HepG2 (cell line): ENCODE data around the gene ALG8. TPM values are rescaled to one million over a fixed set of nuclear protein-coding genes. Genes with fewer than 3 reads are reported as not detected.
A peak's percentile ranks its signal among the peaks of the same experiment; 100 is the strongest.

Experiments used
- ARNT ChIP-seq: fragments of 450-650 bp; IDR thresholded peaks from 2 replicates; pipeline ENCODE4 v1.6.1; 2017
- ARNTL ChIP-seq: sonication (generic); formaldehyde crosslinking; IDR thresholded peaks from 2 replicates; pipeline ENCODE4 v1.4.0; 2020; ENCODE audit warnings: mild to moderate bottlenecking, missing genetic modification reagents
- FOXK2 ChIP-seq: fragments of 450-650 bp; IDR thresholded peaks from 2 replicates; pipeline ENCODE4 v1.6.1; 2016
- HMGXB3 ChIP-seq: sonication (generic); formaldehyde crosslinking; IDR thresholded peaks from 2 replicates; pipeline ENCODE4 v1.4.0; 2020; ENCODE audit warnings: missing genetic modification reagents, borderline replicate concordance
- HOXD1 ChIP-seq: sonication (generic); formaldehyde crosslinking; IDR thresholded peaks from 2 replicates; pipeline ENCODE4 v1.5.0; 2020; ENCODE audit warnings: missing genetic modification reagents
- MED8 ChIP-seq: sonication (generic); formaldehyde crosslinking; IDR thresholded peaks from 2 replicates; pipeline ENCODE4 v1.8.1; 2023; ENCODE audit warnings: mild to moderate bottlenecking, missing genetic modification reagents; ENCODE audit not compliant: insufficient replicate concordance
- PHF21A ChIP-seq: sonication (generic); formaldehyde crosslinking; IDR thresholded peaks from 2 replicates; pipeline ENCODE4 v1.5.0; 2020; ENCODE audit warnings: mild to moderate bottlenecking, missing genetic modification reagents
- SIN3A ChIP-seq: IDR thresholded peaks from 2 replicates; pipeline ENCODE4 v1.6.1; 2011; ENCODE audit warnings: low read depth, mild to moderate bottlenecking, control low read depth, low read length, borderline replicate concordance
- SPEN ChIP-seq: sonication (generic); formaldehyde crosslinking; IDR thresholded peaks from 2 replicates; pipeline ENCODE4 v1.5.1; 2020; ENCODE audit warnings: low read depth, mild to moderate bottlenecking, missing genetic modification reagents
- TCF7L2 ChIP-seq: IDR thresholded peaks from 2 replicates; pipeline ENCODE4 v1.6.1; 2011; ENCODE audit warnings: mild to moderate bottlenecking, low read depth, low read length, moderate library complexity
- TSC22D2 ChIP-seq: sonication (generic); formaldehyde crosslinking; IDR thresholded peaks from 2 replicates; pipeline ENCODE4 v1.5.1; 2020; ENCODE audit warnings: missing genetic modification reagents, mild to moderate bottlenecking, borderline replicate concordance
- ZMAT3 ChIP-seq: sonication (generic); formaldehyde crosslinking; conservative IDR thresholded peaks from 2 replicates; pipeline ENCODE4 v1.7.0; 2021; ENCODE audit warnings: missing genetic modification reagents
- polyA plus RNA-seq, 8 experiments: library from polyadenylated mRNA; depleted of rRNA in 3 of 8; stranded (reverse) in 7 of 8; unstranded in 1 of 8; fragments of >200 nt; fragmentation: Illumina TruSeq in 4 of 8; extraction: Trizol in 4 of 8; gene quantifications; 2 replicates each; pipeline versions ENCODE4 v1.2.1 to v1.2.3, GENCODE V29; 2011 to 2016; ENCODE audit warnings: low read depth in 4 of 8, missing spikeins in 1 of 8, mixed read lengths in 1 of 8; ENCODE audit not compliant: insufficient read depth in 1 of 8
- total RNA-seq, 5 experiments: library from RNA; depleted of rRNA; stranded (reverse); fragments of >200 nt; fragmentation: Illumina TruSeq; extraction: Trizol; gene quantifications; 2 replicates each; pipeline ENCODE4 v1.2.3, GENCODE V29; 2016; ENCODE audit warnings: low read depth in 1 of 5
- TF ChIP-seq, protein P1 (sequence below): sonication (generic); formaldehyde crosslinking; IDR thresholded peaks from one replicate; pipeline ENCODE4 v1.5.1; 2020; ENCODE audit warnings: mild to moderate bottlenecking, missing genetic modification reagents; ENCODE audit errors: not compliant biosample characterization

The ALG8 gene
- total and polyA plus RNA-seq, 2 of the 13 experiments (the other 11 are each of a cell fraction or from before 2014, with no cell fraction given), result 75.8 to 88.0 TPM

- TF ChIP-seq FOXK2, result no peak
- peak; percentile 59; the same call in 1 of the 2 replicates for TF ChIP-seq ZMAT3 (CRISPR knock-in tag)
- no peak for TF ChIP-seq MED8 (CRISPR knock-in tag)
- peak; percentile 73 for TF ChIP-seq HMGXB3 (CRISPR knock-in tag)
- peak; percentile 7; the same call in 1 of the 2 replicates for TF ChIP-seq SIN3A
- peak; percentile 52 for TF ChIP-seq SPEN (CRISPR knock-in tag)
- TF ChIP-seq HOXD1, result 0 out of 2 replicates have a peak, but pooled peaks have one; percentile 33
- no peak for TF ChIP-seq TSC22D2 (CRISPR knock-in tag)
- no peak for TF ChIP-seq ARNT
- 0 out of 2 replicates have a peak, but pooled peaks have one; percentile 10 for TF ChIP-seq PHF21A
- TF ChIP-seq TCF7L2, result no peak
- TF ChIP-seq, protein P1, sequence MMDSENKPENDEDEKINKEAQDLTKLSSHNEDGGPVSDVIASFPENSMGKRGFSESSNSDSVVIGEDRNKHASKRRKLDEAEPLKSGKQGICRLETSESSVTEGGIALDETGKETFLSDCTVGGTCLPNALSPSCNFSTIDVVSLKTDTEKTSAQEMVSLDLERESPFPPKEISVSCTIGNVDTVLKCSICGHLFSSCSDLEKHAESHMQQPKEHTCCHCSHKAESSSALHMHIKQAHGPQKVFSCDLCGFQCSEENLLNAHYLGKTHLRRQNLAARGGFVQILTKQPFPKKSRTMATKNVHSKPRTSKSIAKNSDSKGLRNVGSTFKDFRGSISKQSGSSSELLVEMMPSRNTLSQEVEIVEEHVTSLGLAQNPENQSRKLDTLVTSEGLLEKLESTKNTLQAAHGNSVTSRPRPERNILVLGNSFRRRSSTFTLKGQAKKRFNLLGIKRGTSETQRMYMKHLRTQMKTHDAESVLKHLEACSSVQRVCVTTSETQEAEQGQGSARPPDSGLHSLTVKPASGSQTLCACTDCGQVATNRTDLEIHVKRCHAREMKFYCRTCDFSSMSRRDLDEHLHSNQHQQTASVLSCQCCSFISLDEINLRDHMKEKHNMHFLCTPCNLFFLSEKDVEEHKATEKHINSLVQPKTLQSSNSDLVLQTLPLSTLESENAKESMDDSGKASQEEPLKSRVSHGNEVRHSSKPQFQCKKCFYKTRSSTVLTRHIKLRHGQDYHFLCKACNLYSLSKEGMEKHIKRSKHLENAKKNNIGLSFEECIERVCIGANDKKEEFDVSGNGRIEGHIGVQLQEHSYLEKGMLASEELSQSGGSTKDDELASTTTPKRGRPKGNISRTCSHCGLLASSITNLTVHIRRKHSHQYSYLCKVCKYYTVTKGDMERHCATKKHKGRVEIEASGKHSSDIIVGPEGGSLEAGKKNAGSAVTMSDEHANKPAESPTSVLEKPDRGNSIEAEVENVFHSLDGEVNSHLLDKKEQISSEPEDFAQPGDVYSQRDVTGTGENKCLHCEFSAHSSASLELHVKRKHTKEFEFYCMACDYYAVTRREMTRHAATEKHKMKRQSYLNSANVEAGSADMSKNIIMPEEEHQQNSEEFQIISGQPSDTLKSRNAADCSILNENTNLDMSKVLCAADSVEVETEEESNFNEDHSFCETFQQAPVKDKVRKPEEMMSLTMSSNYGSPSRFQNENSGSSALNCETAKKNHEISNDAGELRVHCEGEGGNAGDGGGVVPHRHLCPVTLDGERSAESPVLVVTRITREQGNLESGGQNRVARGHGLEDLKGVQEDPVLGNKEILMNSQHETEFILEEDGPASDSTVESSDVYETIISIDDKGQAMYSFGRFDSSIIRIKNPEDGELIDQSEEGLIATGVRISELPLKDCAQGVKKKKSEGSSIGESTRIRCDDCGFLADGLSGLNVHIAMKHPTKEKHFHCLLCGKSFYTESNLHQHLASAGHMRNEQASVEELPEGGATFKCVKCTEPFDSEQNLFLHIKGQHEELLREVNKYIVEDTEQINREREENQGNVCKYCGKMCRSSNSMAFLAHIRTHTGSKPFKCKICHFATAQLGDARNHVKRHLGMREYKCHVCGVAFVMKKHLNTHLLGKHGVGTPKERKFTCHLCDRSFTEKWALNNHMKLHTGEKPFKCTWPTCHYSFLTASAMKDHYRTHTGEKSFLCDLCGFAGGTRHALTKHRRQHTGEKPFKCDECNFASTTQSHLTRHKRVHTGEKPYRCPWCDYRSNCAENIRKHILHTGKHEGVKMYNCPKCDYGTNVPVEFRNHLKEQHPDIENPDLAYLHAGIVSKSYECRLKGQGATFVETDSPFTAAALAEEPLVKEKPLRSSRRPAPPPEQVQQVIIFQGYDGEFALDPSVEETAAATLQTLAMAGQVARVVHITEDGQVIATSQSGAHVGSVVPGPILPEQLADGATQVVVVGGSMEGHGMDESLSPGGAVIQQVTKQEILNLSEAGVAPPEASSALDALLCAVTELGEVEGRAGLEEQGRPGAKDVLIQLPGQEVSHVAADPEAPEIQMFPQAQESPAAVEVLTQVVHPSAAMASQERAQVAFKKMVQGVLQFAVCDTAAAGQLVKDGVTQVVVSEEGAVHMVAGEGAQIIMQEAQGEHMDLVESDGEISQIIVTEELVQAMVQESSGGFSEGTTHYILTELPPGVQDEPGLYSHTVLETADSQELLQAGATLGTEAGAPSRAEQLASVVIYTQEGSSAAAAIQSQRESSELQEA (CRISPR knock-in tag), result no peak
- TF ChIP-seq ARNTL (CRISPR knock-in tag), result 0 out of 2 replicates have a peak, but pooled peaks have one; percentile 17
Observed at GRCh38 chr11:78188286-78189173, 49.1 kb upstream of the ALG8 start, which contains the start of the genes KCTD21 and USP35 (continued).
